Measurements from ENCODE around the gene GPBP1. TPM values are rescaled to one million over a fixed set of nuclear protein-coding genes. Genes with fewer than 3 reads are reported as not detected.

The GPBP1 gene
- total RNA-seq, 1 experiment from 2014 or later, result 105 TPM

- Mint-ChIP-seq H3K27me3 (ENCODE audit: unreplicated experiment) (no peaks in the 10 kb centered on the region), H3K36me3 (ENCODE audit: insufficient read depth, unreplicated experiment) (peaks cover 79% of the 10 kb centered on the region), H3K4me1 (ENCODE audit: low read depth, unreplicated experiment) (peaks cover 16% of the 10 kb centered on the region), H3K27ac (ENCODE audit: unreplicated experiment) (peak overlapping the region; percentile 39), H3K4me3 (ENCODE audit: low read depth, unreplicated experiment) (peak overlapping the region; percentile 100), H3K9me3 (ENCODE audit: low read depth, unreplicated experiment) (no peaks in the 10 kb centered on the region)
- no peak for DNase-seq
- BruUV-seq (replicated peaks), result no TSS peak
- TF ChIP-seq, protein P1, sequence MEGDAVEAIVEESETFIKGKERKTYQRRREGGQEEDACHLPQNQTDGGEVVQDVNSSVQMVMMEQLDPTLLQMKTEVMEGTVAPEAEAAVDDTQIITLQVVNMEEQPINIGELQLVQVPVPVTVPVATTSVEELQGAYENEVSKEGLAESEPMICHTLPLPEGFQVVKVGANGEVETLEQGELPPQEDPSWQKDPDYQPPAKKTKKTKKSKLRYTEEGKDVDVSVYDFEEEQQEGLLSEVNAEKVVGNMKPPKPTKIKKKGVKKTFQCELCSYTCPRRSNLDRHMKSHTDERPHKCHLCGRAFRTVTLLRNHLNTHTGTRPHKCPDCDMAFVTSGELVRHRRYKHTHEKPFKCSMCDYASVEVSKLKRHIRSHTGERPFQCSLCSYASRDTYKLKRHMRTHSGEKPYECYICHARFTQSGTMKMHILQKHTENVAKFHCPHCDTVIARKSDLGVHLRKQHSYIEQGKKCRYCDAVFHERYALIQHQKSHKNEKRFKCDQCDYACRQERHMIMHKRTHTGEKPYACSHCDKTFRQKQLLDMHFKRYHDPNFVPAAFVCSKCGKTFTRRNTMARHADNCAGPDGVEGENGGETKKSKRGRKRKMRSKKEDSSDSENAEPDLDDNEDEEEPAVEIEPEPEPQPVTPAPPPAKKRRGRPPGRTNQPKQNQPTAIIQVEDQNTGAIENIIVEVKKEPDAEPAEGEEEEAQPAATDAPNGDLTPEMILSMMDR (IDR thresholded peaks at IDR 0.05; ENCODE audit: unreplicated experiment), result no peak
- CTCF ChIA-PET, result no interaction called here
- intact Hi-C loops (cut with micrococcal nuclease; ENCODE audit: unreplicated experiment), result loop anchor here (2.0 kb wide), 1 partner anchor 29 kb away; no protein-coding TSS in a partner anchor
Measured at GRCh38 chr5:57179262-57180200, 5.7 kb downstream of the GPBP1 start.

- TF ChIP-seq, protein P1 (IDR thresholded peaks at IDR 0.05; ENCODE audit: unreplicated experiment), result no peak
- DNase-seq, result no peak
- no TSS peak for BruUV-seq (replicated peaks)
- peaks cover 73% of the 10 kb centered on the region for H3K36me3 Mint-ChIP-seq (ENCODE audit: insufficient read depth, unreplicated experiment)
- CTCF ChIA-PET, result interaction anchor here (0.6 kb wide), 1 partner anchor 31 kb away, joined by 4 read pairs; no protein-coding TSS in a partner anchor
- no peaks in the 10 kb centered on the region for H3K9me3 Mint-ChIP-seq (ENCODE audit: low read depth, unreplicated experiment)
- H3K27ac Mint-ChIP-seq (ENCODE audit: unreplicated experiment), result no peak overlapping the region
- H3K27me3 Mint-ChIP-seq (ENCODE audit: unreplicated experiment), result no peaks in the 10 kb centered on the region
- intact Hi-C loops (cut with micrococcal nuclease; ENCODE audit: unreplicated experiment), result no loop called here
- peaks cover 17% of the 10 kb centered on the region for H3K4me1 Mint-ChIP-seq (ENCODE audit: low read depth, unreplicated experiment)
- H3K4me3 Mint-ChIP-seq (ENCODE audit: low read depth, unreplicated experiment), result no peak overlapping the region
Measured at GRCh38 chr5:57181154-57181553, 7.3 kb downstream of the GPBP1 start.

- DNase-seq, result peak; percentile 39
- TF ChIP-seq, protein P1 (IDR thresholded peaks at IDR 0.05; ENCODE audit: unreplicated experiment), result peak; percentile 14
- Mint-ChIP-seq H3K27ac (ENCODE audit: unreplicated experiment) (no peak overlapping the region), H3K9me3 (ENCODE audit: low read depth, unreplicated experiment) (no peaks in the 10 kb centered on the region), H3K4me3 (ENCODE audit: low read depth, unreplicated experiment) (no peak overlapping the region), H3K27me3 (ENCODE audit: unreplicated experiment) (no peaks in the 10 kb centered on the region), H3K36me3 (ENCODE audit: insufficient read depth, unreplicated experiment) (peaks cover 57% of the 10 kb centered on the region), H3K4me1 (ENCODE audit: low read depth, unreplicated experiment) (peaks cover 47% of the 10 kb centered on the region)
- no TSS peak for BruUV-seq (replicated peaks)
- CTCF ChIA-PET, result no interaction called here
- intact Hi-C loops (cut with micrococcal nuclease; ENCODE audit: unreplicated experiment), result no loop called here
Measured at GRCh38 chr5:57184322-57184721, 10.5 kb downstream of the GPBP1 start.

- Mint-ChIP-seq H3K36me3 (ENCODE audit: insufficient read depth, unreplicated experiment) (peaks cover 49% of the 10 kb centered on the region), H3K9me3 (ENCODE audit: low read depth, unreplicated experiment) (no peaks in the 10 kb centered on the region), H3K4me3 (ENCODE audit: low read depth, unreplicated experiment) (peak overlapping the region; percentile 44), H3K4me1 (ENCODE audit: low read depth, unreplicated experiment) (peaks cover 46% of the 10 kb centered on the region), H3K27me3 (ENCODE audit: unreplicated experiment) (no peaks in the 10 kb centered on the region), H3K27ac (ENCODE audit: unreplicated experiment) (peak overlapping the region; percentile 13)
- CTCF ChIA-PET, result no interaction called here
- intact Hi-C loops (cut with micrococcal nuclease; ENCODE audit: unreplicated experiment), result no loop called here
- no TSS peak for BruUV-seq (replicated peaks)
- DNase-seq, result no peak
- TF ChIP-seq, protein P1 (IDR thresholded peaks at IDR 0.05; ENCODE audit: unreplicated experiment), result no peak
Measured at GRCh38 chr5:57185313-57185712, 11.5 kb downstream of the GPBP1 start.

Data from Calu3 (cell line).